Lower leg skin (tissue), 3 donors: ENCODE measurements around the gene CNTF.

Experiments used
- CTCF ChIP-seq, 3 donors: fragments of 450-650 bp; IDR thresholded peaks; one replicate each; pipeline ENCODE4 v1.5.1; 2016; ENCODE audit warnings: antibody characterized with exemption in 3 of 3, mild to moderate bottlenecking in 3 of 3, moderate library complexity in 2 of 3
- POLR2A ChIP-seq, 2 donors: fragments of 450-650 bp; IDR thresholded peaks; one replicate each; pipeline ENCODE4 v1.6.1; 2016 to 2017; ENCODE audit warnings: antibody characterized with exemption in 2 of 2, mild to moderate bottlenecking in 1 of 2, moderate library complexity in 1 of 2

GRCh38 chr11:58649623-58650022 is 27.2 kb downstream of the CNTF start:
- TF ChIP-seq CTCF (IDR thresholded peaks at IDR 0.05) = no peak
- no peak for TF ChIP-seq POLR2A (IDR thresholded peaks at IDR 0.05)
